GM23338 (cell line): ENCODE results near the gene SLC17A5. TPM values are rescaled to one million over a fixed set of nuclear protein-coding genes. Genes with fewer than 3 reads are reported as not detected.
A peak's percentile ranks its signal among the peaks of the same experiment; 100 is the strongest.

Experiments used
- ATAC-seq: fragments of 200-7000 bp; cut with Tn5 transposase; 3 replicates; pipeline ENCODE4 v1.9.1; 2020
- DNase-seq: peaks from one replicate; pipeline ENCODE4 v3.0.0-alpha.2; 2015; ENCODE audit warnings: low spot score
- H2AFZ ChIP-seq: fragments of 200-600 bp; sonication (generic); 2 replicates; pipeline ENCODE4 v1.8.0; 2016; ENCODE audit warnings: antibody characterized with exemption, mild to moderate bottlenecking, moderate library complexity
- H3F3A ChIP-seq: fragments of 200-600 bp; sonication (generic); replicated peaks from 2 replicates; pipeline ENCODE4 v1.8.0; 2017; ENCODE audit warnings: antibody characterized with exemption, mixed run types, low read depth
- H3K27ac ChIP-seq: fragments of 200-600 bp; sonication (generic); 2 replicates; pipeline ENCODE4 v1.6.1; 2016; ENCODE audit warnings: low read depth
- H3K27me3 ChIP-seq: fragments of 200-600 bp; sonication (generic); 2 replicates; pipeline ENCODE4 v1.8.0; 2016; ENCODE audit warnings: mild to moderate bottlenecking, mixed run types, moderate library complexity; ENCODE audit not compliant: insufficient read depth
- H3K36me3 ChIP-seq: fragments of 200-600 bp; sonication (generic); 2 replicates; pipeline ENCODE4 v1.8.0; 2016; ENCODE audit warnings: mild to moderate bottlenecking; ENCODE audit not compliant: insufficient read depth
- H3K4me1 ChIP-seq: fragments of 200-600 bp; sonication (generic); 2 replicates; pipeline ENCODE4 v1.8.0; 2016; ENCODE audit warnings: mild to moderate bottlenecking, moderate library complexity; ENCODE audit not compliant: insufficient read depth
- H3K4me2 ChIP-seq: fragments of 200-600 bp; sonication (generic); 2 replicates; pipeline ENCODE4 v1.7.1; 2017; ENCODE audit warnings: mixed run types
- H3K4me3 ChIP-seq: fragments of 200-600 bp; sonication (generic); 2 replicates; pipeline ENCODE4 v1.6.1; 2016; ENCODE audit warnings: mixed run types
- H3K79me2 ChIP-seq: fragments of 200-600 bp; sonication (generic); replicated peaks from 2 replicates; pipeline ENCODE4 v1.8.0; 2017; ENCODE audit warnings: mild to moderate bottlenecking; ENCODE audit not compliant: insufficient read depth
- H3K9me2 ChIP-seq: fragments of 200-600 bp; sonication (generic); 2 replicates; pipeline ENCODE4 v1.8.0; 2017; ENCODE audit not compliant: insufficient read depth
- H4K20me1 ChIP-seq: fragments of 200-600 bp; sonication (generic); replicated peaks from 2 replicates; pipeline ENCODE4 v1.8.0; 2017; ENCODE audit warnings: mild to moderate bottlenecking; ENCODE audit not compliant: insufficient read depth
- H3K27ac Mint-ChIP-seq: 2 replicates; pipeline ENCODE4 v1.8.0; 2020; ENCODE audit warnings: inconsistent platforms, mild to moderate bottlenecking, moderate library complexity, mixed read lengths
- H3K27me3 Mint-ChIP-seq: 3 replicates; pipeline ENCODE4 v1.8.0; 2022; ENCODE audit warnings: low read depth, mild to moderate bottlenecking, moderate library complexity, mixed read lengths, inconsistent platforms; ENCODE audit not compliant: insufficient read depth, poor library complexity
- H3K36me3 Mint-ChIP-seq: 3 replicates; pipeline ENCODE4 v1.8.0; 2021; ENCODE audit warnings: low read depth, mild to moderate bottlenecking, inconsistent platforms, moderate library complexity, mixed read lengths
- H3K4me1 Mint-ChIP-seq: 3 replicates; pipeline ENCODE4 v1.8.0; 2020; ENCODE audit warnings: mild to moderate bottlenecking, inconsistent platforms, mixed read lengths
- H3K4me3 Mint-ChIP-seq: 3 replicates; pipeline ENCODE4 v1.8.0; 2021; ENCODE audit warnings: moderate library complexity, mild to moderate bottlenecking, inconsistent platforms, mixed read lengths
- H3K9me3 Mint-ChIP-seq: 3 replicates; pipeline ENCODE4 v1.8.0; 2020; ENCODE audit warnings: moderate library complexity, mild to moderate bottlenecking, inconsistent platforms, mixed read lengths
- ZNF331 ChIP-seq: fragments of 250-450 bp; sonication (Bioruptor Pico); IDR thresholded peaks from 2 replicates; pipeline ENCODE4 v1.5.0; 2020; ENCODE audit warnings: low read depth, mild to moderate bottlenecking, moderate library complexity
- polyA plus RNA-seq: library from polyadenylated mRNA; unstranded; fragments of >200 nt; fragmentation: Nextera tagmentation; extraction: Ambion mirVana; gene quantifications from 2 replicates; pipeline ENCODE4 v1.2.1, GENCODE V29; 2016
- total RNA-seq: library from RNA; depleted of rRNA; stranded (reverse); fragments of >200 nt; shearing (Covaris generic); gene quantifications from 2 replicates; pipeline ENCODE4 v1.2.3, GENCODE V29; 2014
- TF ChIP-seq, protein P1 (sequence below): fragments of 250-450 bp; sonication (Bioruptor Pico); IDR thresholded peaks from 2 replicates; pipeline ENCODE4 v1.5.0; 2020; ENCODE audit warnings: mild to moderate bottlenecking, moderate library complexity
- TF ChIP-seq, protein P2 (sequence below): IDR thresholded peaks from 2 replicates; pipeline ENCODE4 v1.6.1; 2016; ENCODE audit warnings: antibody characterized with exemption
- TF ChIP-seq, protein P3 (sequence below), 2 experiments: fragments of 200-600 bp in 1 of 2; sonication (generic) in 1 of 2; conservative IDR thresholded peaks; 2 replicates each; pipeline versions ENCODE4 v1.5.1 to v1.6.1; 2016 to 2017; ENCODE audit warnings: antibody characterized with exemption in 2 of 2, low read depth in 2 of 2, mild to moderate bottlenecking in 2 of 2, moderate library complexity in 1 of 2

SLC17A5 gene
- total and polyA plus RNA-seq, 2 experiments from 2014 or later: 9.2 to 17.7 TPM

GRCh38 chr6:73608761-73609160 is 45.0 kb downstream of the SLC17A5 start (continued):
- TF ChIP-seq, protein P1, sequence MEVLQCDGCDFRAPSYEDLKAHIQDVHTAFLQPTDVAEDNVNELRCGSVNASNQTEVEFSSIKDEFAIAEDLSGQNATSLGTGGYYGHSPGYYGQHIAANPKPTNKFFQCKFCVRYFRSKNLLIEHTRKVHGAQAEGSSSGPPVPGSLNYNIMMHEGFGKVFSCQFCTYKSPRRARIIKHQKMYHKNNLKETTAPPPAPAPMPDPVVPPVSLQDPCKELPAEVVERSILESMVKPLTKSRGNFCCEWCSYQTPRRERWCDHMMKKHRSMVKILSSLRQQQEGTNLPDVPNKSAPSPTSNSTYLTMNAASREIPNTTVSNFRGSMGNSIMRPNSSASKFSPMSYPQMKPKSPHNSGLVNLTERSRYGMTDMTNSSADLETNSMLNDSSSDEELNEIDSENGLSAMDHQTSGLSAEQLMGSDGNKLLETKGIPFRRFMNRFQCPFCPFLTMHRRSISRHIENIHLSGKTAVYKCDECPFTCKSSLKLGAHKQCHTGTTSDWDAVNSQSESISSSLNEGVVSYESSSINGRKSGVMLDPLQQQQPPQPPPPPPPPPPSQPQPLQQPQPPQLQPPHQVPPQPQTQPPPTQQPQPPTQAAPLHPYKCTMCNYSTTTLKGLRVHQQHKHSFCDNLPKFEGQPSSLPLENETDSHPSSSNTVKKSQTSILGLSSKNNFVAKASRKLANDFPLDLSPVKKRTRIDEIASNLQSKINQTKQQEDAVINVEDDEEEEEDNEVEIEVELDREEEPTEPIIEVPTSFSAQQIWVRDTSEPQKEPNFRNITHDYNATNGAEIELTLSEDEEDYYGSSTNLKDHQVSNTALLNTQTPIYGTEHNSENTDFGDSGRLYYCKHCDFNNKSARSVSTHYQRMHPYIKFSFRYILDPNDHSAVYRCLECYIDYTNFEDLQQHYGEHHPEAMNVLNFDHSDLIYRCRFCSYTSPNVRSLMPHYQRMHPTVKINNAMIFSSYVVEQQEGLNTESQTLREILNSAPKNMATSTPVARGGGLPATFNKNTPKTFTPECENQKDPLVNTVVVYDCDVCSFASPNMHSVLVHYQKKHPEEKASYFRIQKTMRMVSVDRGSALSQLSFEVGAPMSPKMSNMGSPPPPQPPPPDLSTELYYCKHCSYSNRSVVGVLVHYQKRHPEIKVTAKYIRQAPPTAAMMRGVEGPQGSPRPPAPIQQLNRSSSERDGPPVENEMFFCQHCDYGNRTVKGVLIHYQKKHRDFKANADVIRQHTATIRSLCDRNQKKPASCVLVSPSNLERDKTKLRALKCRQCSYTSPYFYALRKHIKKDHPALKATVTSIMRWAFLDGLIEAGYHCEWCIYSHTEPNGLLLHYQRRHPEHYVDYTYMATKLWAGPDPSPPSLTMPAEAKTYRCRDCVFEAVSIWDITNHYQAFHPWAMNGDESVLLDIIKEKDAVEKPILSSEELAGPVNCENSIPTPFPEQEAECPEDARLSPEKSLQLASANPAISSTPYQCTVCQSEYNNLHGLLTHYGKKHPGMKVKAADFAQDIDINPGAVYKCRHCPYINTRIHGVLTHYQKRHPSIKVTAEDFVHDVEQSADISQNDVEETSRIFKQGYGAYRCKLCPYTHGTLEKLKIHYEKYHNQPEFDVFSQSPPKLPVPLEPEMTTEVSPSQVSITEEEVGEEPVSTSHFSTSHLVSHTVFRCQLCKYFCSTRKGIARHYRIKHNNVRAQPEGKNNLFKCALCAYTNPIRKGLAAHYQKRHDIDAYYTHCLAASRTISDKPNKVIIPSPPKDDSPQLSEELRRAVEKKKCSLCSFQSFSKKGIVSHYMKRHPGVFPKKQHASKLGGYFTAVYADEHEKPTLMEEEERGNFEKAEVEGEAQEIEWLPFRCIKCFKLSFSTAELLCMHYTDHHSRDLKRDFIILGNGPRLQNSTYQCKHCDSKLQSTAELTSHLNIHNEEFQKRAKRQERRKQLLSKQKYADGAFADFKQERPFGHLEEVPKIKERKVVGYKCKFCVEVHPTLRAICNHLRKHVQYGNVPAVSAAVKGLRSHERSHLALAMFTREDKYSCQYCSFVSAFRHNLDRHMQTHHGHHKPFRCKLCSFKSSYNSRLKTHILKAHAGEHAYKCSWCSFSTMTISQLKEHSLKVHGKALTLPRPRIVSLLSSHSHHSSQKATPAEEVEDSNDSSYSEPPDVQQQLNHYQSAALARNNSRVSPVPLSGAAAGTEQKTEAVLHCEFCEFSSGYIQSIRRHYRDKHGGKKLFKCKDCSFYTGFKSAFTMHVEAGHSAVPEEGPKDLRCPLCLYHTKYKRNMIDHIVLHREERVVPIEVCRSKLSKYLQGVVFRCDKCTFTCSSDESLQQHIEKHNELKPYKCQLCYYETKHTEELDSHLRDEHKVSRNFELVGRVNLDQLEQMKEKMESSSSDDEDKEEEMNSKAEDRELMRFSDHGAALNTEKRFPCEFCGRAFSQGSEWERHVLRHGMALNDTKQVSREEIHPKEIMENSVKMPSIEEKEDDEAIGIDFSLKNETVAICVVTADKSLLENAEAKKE (CRISPR knock-in tag): no peak
- TF ChIP-seq, protein P2, sequence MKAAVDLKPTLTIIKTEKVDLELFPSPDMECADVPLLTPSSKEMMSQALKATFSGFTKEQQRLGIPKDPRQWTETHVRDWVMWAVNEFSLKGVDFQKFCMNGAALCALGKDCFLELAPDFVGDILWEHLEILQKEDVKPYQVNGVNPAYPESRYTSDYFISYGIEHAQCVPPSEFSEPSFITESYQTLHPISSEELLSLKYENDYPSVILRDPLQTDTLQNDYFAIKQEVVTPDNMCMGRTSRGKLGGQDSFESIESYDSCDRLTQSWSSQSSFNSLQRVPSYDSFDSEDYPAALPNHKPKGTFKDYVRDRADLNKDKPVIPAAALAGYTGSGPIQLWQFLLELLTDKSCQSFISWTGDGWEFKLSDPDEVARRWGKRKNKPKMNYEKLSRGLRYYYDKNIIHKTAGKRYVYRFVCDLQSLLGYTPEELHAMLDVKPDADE: no peak
- TF ChIP-seq, protein P3, sequence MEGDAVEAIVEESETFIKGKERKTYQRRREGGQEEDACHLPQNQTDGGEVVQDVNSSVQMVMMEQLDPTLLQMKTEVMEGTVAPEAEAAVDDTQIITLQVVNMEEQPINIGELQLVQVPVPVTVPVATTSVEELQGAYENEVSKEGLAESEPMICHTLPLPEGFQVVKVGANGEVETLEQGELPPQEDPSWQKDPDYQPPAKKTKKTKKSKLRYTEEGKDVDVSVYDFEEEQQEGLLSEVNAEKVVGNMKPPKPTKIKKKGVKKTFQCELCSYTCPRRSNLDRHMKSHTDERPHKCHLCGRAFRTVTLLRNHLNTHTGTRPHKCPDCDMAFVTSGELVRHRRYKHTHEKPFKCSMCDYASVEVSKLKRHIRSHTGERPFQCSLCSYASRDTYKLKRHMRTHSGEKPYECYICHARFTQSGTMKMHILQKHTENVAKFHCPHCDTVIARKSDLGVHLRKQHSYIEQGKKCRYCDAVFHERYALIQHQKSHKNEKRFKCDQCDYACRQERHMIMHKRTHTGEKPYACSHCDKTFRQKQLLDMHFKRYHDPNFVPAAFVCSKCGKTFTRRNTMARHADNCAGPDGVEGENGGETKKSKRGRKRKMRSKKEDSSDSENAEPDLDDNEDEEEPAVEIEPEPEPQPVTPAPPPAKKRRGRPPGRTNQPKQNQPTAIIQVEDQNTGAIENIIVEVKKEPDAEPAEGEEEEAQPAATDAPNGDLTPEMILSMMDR (conservative IDR thresholded peaks at IDR 0.05; ENCODE audit: low read depth in 2 of 2): no peak
- TF ChIP-seq ZNF331 (CRISPR knock-in tag): no peak

GRCh38 chr6:73606428-73606827 is 47.4 kb downstream of the SLC17A5 start:
- Histone ChIP-seq H3K79me2 (no peaks in the 10 kb centered on the region), H4K20me1 (no peaks in the 10 kb centered on the region), H3K27me3 (no peaks in the 10 kb centered on the region), H2AFZ (no peak overlapping the region), H3K9me2 (no peaks in the 10 kb centered on the region), H3K36me3 (peaks cover 9% of the 10 kb centered on the region; the same call in 1 of the 2 replicates), H3F3A (no peaks in the 10 kb centered on the region), H3K27ac (no peak overlapping the region), H3K4me3 (no peak overlapping the region), H3K4me2 (no peak overlapping the region), H3K4me1 (peaks cover 4% of the 10 kb centered on the region; the same call in 1 of the 2 replicates)
- no peak overlapping the region for H3K4me3 Mint-ChIP-seq
- peaks cover 4% of the 10 kb centered on the region; the same call in 2 of the 3 replicates for H3K4me1 Mint-ChIP-seq
- peaks cover 28% of the 10 kb centered on the region; the same call in 2 of the 3 replicates for H3K36me3 Mint-ChIP-seq
- H3K27ac Mint-ChIP-seq: no peak overlapping the region
- ATAC-seq (no peak), DNase-seq (no peak)
- peaks cover 3% of the 10 kb centered on the region; the same call in 2 of the 3 replicates for H3K9me3 Mint-ChIP-seq
- H3K27me3 Mint-ChIP-seq: peaks cover 2% of the 10 kb centered on the region
- TF ChIP-seq, protein P3 (conservative IDR thresholded peaks at IDR 0.05; ENCODE audit: low read depth in 2 of 2): peak in 1 of 2 experiments; percentile 37; a peak in 2 of 4 replicates
- TF ChIP-seq, protein P2: no peak
